ENCODE results near the gene ZSWIM8. TPM values are rescaled to one million over a fixed set of nuclear protein-coding genes. Genes with fewer than 3 reads are reported as not detected.

Gene ZSWIM8
- total and polyA plus RNA-seq, 2 of the 8 experiments (the other 6 are each of a cell fraction or from before 2014, with no cell fraction given): 44.7 to 99.7 TPM

DNA sequence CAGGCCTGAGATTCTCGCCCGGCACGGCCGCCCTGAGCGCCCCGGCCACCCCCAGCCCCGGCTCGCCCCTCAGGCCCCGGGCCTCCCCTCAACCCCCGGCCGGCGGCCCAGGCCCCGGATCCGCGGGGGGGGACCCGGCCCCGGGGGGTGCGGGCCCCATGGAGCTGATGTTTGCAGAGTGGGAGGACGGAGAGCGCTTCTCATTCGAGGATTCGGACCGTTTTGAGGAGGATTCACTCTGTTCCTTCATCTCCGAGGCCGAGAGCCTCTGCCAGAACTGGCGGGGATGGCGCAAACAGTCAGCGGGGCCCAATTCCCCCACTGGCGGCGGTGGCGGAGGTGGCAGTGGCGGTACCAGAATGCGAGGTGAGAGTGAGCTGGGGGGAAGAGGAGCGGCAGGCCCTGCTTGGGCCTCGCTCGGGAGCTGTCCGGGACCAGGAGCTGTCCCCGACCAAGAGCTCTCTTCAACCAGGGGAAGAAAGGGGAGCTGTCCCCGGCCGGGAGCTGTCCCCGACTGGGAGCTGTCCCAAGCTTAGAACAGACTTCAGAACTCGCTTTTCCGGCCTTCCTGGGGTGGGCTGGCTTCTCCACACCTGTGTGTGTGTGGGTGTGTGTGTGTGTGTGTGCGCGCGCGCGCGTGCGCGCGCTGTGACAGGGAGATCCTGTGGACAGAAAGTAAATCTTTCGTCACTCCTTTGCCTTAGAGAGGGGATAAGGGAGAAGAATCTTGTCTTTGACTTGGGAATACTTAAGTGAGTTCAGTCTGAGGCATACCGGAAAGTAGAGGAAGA lies 510 bp downstream of the ZSWIM8 start (continued):
- no peak for TF ChIP-seq SAP30 (IDR thresholded peaks at IDR 0.05; ENCODE audit: insufficient read depth, insufficient replicate concordance, low read length)
- no peak for TF ChIP-seq TAF1 (IDR thresholded peaks at IDR 0.05; ENCODE audit: low read depth, low read length)
